Fibroblast of villous mesenchyme (primary cell): ENCODE data around the gene TMEM125. TPM values are rescaled to one million over a fixed set of nuclear protein-coding genes. Genes with fewer than 3 reads are reported as not detected.

Source experiments
- DNase-seq: peaks from one replicate; pipeline ENCODE4 v3.0.0-alpha.2; 2010; ENCODE audit warnings: low read depth
- H3K4me3 ChIP-seq: 2 replicates; pipeline ENCODE4 v1.5.1; 2011; ENCODE audit warnings: low read depth, mild to moderate bottlenecking, low read length
- CTCF ChIP-seq: IDR thresholded peaks from 2 replicates; pipeline ENCODE4 v1.5.1; 2012; ENCODE audit warnings: low read depth, mild to moderate bottlenecking, low read length; ENCODE audit not compliant: insufficient read depth
- total RNA-seq: library from RNA; depleted of rRNA; stranded (reverse); fragments of >200 nt; gene quantifications from 2 replicates; pipeline ENCODE4 v1.2.3, GENCODE V29; 2012

The TMEM125 gene
- total RNA-seq, 1 donor = under 0.01 TPM

- DNase-seq = no peak
- H3K4me3 ChIP-seq = no peak overlapping the region
- TF ChIP-seq CTCF = no peak
Measured at GRCh38 chr1:43246466-43247213, 23.1 kb upstream of the TMEM125 start.

GRCh38 chr1:43247256-43247921 lies 22.4 kb upstream of the TMEM125 start:
- no peak overlapping the region for H3K4me3 ChIP-seq
- no peak for TF ChIP-seq CTCF
- no peak for DNase-seq

- H3K4me3 ChIP-seq = no peak overlapping the region
- no peak for DNase-seq
- no peak for TF ChIP-seq CTCF
Measured at GRCh38 chr1:43250351-43250761, 19.4 kb upstream of the TMEM125 start.

DNA sequence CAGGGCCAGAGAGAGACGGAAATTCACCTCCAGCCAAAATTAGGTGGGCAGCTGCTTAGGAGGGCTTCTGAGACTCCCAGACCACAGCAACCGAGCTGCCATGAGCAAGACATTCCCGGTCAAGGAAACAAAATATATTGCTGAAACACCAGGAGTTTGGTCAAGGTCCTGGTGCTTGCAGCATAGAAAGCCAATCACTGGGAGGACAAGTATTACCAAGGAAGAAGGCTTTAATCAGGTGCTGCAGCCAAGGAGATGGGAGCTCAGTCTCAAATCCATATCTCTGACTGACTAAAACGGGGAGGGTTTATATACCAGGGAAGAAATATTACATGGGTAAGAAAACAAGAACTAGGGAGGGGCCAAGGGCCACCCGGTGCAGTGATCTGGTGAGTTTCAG lies 18.8 kb upstream of the TMEM125 start:
- TF ChIP-seq CTCF = no peak
- no peak overlapping the region for H3K4me3 ChIP-seq
- DNase-seq = no peak

DNA sequence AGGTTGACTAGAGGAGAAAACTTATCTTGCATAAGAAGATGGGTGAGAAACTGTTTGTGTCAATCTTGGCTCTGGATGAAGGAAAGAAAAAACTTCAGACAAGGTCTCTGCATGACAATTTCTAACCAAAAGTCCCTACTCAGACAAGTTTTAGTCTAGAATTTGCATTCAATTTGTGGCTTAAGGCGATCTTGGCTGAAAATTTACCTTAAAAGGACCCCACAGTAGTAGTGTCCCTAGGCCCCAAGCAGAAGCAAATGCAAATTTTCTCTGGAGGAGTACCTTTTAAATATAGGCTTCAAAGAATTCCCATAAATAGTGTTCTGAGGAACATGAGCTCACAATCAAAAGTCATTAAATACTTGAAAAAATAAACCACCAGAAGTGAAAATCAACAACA lies 17.6 kb upstream of the TMEM125 start:
- TF ChIP-seq CTCF = no peak
- no peak for DNase-seq
- H3K4me3 ChIP-seq = no peak overlapping the region

DNA sequence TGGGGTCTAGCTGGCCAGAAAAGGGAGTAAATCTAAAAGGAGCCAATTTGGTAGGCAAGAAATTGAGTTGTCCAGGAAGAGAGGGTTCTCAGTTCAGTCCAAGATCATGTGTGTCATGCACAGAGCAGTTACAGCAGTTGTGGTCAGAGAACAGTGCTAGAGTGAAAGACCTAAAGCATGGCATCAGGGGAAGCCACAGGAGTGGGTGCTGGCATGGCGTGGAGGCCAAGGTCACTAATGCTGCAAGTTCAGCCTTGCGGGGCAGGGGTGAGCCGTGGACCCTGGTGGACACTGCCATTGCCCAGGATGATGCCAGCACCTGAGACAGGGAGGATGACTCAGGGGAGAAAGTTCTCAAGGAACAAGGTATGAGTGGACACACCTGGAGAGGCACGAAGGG lies 16.6 kb upstream of the TMEM125 start:
- no peak for TF ChIP-seq CTCF
- no peak for DNase-seq

GRCh38 chr1:43253876-43254275 lies 15.9 kb upstream of the TMEM125 start:
- DNase-seq = no peak
- no peak overlapping the region for H3K4me3 ChIP-seq
- no peak for TF ChIP-seq CTCF

More for the DNA sequence above, 16.6 kb upstream of the TMEM125 start:
- no peak overlapping the region for H3K4me3 ChIP-seq
